Keratinocyte (primary cell): ENCODE results near the gene ZNF688. TPM values are rescaled to one million over a fixed set of nuclear protein-coding genes. Genes with fewer than 3 reads are reported as not detected.

Source experiments
- DNase-seq: peaks from one replicate; pipeline ENCODE4 v3.0.0-alpha.2; 2011; ENCODE audit warnings: low read depth, missing footprints, low spot score
- FAIRE-seq: peaks from 2 replicates; lab custom pipeline; 2011; peaks lifted over from hg19 to GRCh38; lab: Jason Lieb, UNC
- H2AFZ ChIP-seq: 2 replicates; pipeline ENCODE4 v1.6.0; 2012; ENCODE audit warnings: low read length, control low read depth, inconsistent platforms; ENCODE audit not compliant: control insufficient read depth
- H3K27ac ChIP-seq: 2 replicates; pipeline ENCODE4 v1.5.1; 2011; ENCODE audit warnings: low read length; ENCODE audit not compliant: control insufficient read depth, insufficient read depth
- H3K27me3 ChIP-seq: 3 replicates; pipeline ENCODE4 v1.6.0; 2011; ENCODE audit warnings: low read length; ENCODE audit not compliant: control insufficient read depth, insufficient read depth; ENCODE audit errors: extremely low read depth
- H3K36me3 ChIP-seq, 2 experiments: 2 replicates in 1 of 2; 3 replicates in 1 of 2; pipeline ENCODE4 v1.5.1; 2011; ENCODE audit warnings: low read length in 2 of 2, mild to moderate bottlenecking in 1 of 2; ENCODE audit not compliant: control insufficient read depth in 2 of 2, insufficient read depth in 2 of 2; ENCODE audit errors: extremely low read depth in 1 of 2
- H3K4me1 ChIP-seq: 3 replicates; pipeline ENCODE4 v1.5.1; 2011; ENCODE audit warnings: low read length; ENCODE audit not compliant: control insufficient read depth, insufficient read depth; ENCODE audit errors: extremely low read depth
- H3K4me2 ChIP-seq: 3 replicates; pipeline ENCODE4 v1.6.0; 2011; ENCODE audit warnings: low read depth, low read length; ENCODE audit not compliant: control insufficient read depth, insufficient read depth; ENCODE audit errors: extremely low read depth
- H3K4me3 ChIP-seq, 3 experiments: fragments of 200-600 bp in 1 of 3; sonication (generic) in 1 of 3; 2 replicates in 2 of 3; 3 replicates in 1 of 3; pipeline ENCODE4 v1.5.1; 2011 to 2016; ENCODE audit warnings: low read length in 3 of 3, mild to moderate bottlenecking in 3 of 3, control low read depth in 2 of 3, inconsistent platforms in 1 of 3, low read depth in 1 of 3, mixed read lengths in 1 of 3, mixed run types in 1 of 3, moderate library complexity in 1 of 3; ENCODE audit not compliant: control insufficient read depth in 2 of 3, insufficient read depth in 2 of 3; ENCODE audit errors: extremely low read depth in 1 of 3
- H3K79me2 ChIP-seq: 2 replicates; pipeline ENCODE4 v1.6.0; 2012; ENCODE audit warnings: low read length; ENCODE audit not compliant: control insufficient read depth, insufficient read depth
- H3K9ac ChIP-seq: 3 replicates; pipeline ENCODE4 v1.6.0; 2011; ENCODE audit warnings: low read length; ENCODE audit not compliant: control insufficient read depth, insufficient read depth; ENCODE audit errors: extremely low read depth
- H3K9me1 ChIP-seq: 3 replicates; pipeline ENCODE4 v1.6.0; 2011; ENCODE audit warnings: low read length; ENCODE audit not compliant: control insufficient read depth, insufficient read depth; ENCODE audit errors: extremely low read depth
- H3K9me3 ChIP-seq: 2 replicates; pipeline ENCODE4 v1.5.1; 2012; ENCODE audit warnings: low read depth, low read length; ENCODE audit not compliant: control insufficient read depth
- H4K20me1 ChIP-seq: 3 replicates; pipeline ENCODE4 v1.6.0; 2011; ENCODE audit warnings: low read length; ENCODE audit not compliant: control insufficient read depth, insufficient read depth; ENCODE audit errors: extremely low read depth
- CTCF ChIP-seq, 3 experiments: IDR thresholded peaks in 1 of 3; conservative IDR thresholded peaks in 1 of 3; optimal IDR thresholded peaks in 1 of 3; 2 replicates in 2 of 3; 3 replicates in 1 of 3; pipeline versions ENCODE3 to v1.5.1; 2011; ENCODE audit warnings: low read length in 3 of 3, mild to moderate bottlenecking in 3 of 3, moderate library complexity in 2 of 3, control low read depth in 1 of 3, inconsistent platforms in 1 of 3; ENCODE audit not compliant: insufficient read depth in 2 of 3; ENCODE audit errors: extremely low read depth in 1 of 3
- EZH2 ChIP-seq: IDR thresholded peaks from one replicate; pipeline ENCODE4 v1.6.1; 2012; ENCODE audit warnings: inconsistent platforms, mild to moderate bottlenecking, low read length, moderate library complexity
- dilution Hi-C: fragments of 300-500 bp; cut with MboI; formaldehyde crosslinking; loops from one replicate; pipeline ENCODE4 v1.7.0; 2020; ENCODE audit warnings: low sequenced_read_pairs; ENCODE audit not compliant: extremely low pct_ligation_motif_present
- polyA plus RNA-seq, 5 experiments: library from polyadenylated mRNA; depleted of rRNA in 3 of 5; stranded (reverse) in 3 of 5; stranded (forward) in 1 of 5; unstranded in 1 of 5; fragments of >200 nt; gene quantifications; 1 replicate in 1 of 5; 2 replicates in 3 of 5; 3 replicates in 1 of 5; pipeline versions ENCODE4 v1.2.1 to v1.2.3, GENCODE V29; 2011 to 2012; ENCODE audit warnings: missing spikeins in 2 of 5, low read depth in 1 of 5, low replicate concordance in 1 of 5

Gene ZNF688
- polyA plus RNA-seq, 1 donor (not counting 4 experiments of a cell fraction or from before 2014, with no cell fraction given): 4.9 TPM

GRCh38 chr16:30559690-30560089, 11.8 kb downstream of the ZNF688 start:
- Histone ChIP-seq H3K36me3 (peaks cover 0 to 8% of the 10 kb centered on the region in 2 experiments), H3K9ac (no peak overlapping the region), H3K4me2 (no peak overlapping the region), H3K9me1 (no peaks in the 10 kb centered on the region), H3K4me3 (no peak overlapping the region), H3K79me2 (peaks cover 18% of the 10 kb centered on the region), H2AFZ (no peak overlapping the region), H3K27ac (no peak overlapping the region), H3K27me3 (no peaks in the 10 kb centered on the region), H4K20me1 (no peaks in the 10 kb centered on the region), H3K4me1 (peaks cover 11% of the 10 kb centered on the region), H3K9me3 (no peaks in the 10 kb centered on the region)
- DNase-seq: no peak
- TF ChIP-seq EZH2: no peak
- TF ChIP-seq CTCF (optimal IDR thresholded peaks at IDR 0.05 in 1 of 3, IDR thresholded peaks at IDR 0.05 in 1 of 3, conservative IDR thresholded peaks at IDR 0.05 in 1 of 3; ENCODE audit: extremely low read depth in 1 of 3, insufficient read depth in 2 of 3, low read length in 3 of 3): no peak
- no peak for FAIRE-seq
- dilution Hi-C loops: no loop called here

GRCh38 chr16:30558789-30559377, 12.6 kb downstream of the ZNF688 start:
- H3K4me3 ChIP-seq: peak overlapping the region in 1 of 3 experiments; percentile 48
- FAIRE-seq (no peak), DNase-seq (no peak)
- H3K9me1 ChIP-seq: no peaks in the 10 kb centered on the region
- peaks cover 0 to 8% of the 10 kb centered on the region in 2 experiments for H3K36me3 ChIP-seq
- peak overlapping the region; percentile 85 for H3K4me2 ChIP-seq
- peak overlapping the region; percentile 84 for H3K27ac ChIP-seq
- no peaks in the 10 kb centered on the region for H3K9me3 ChIP-seq
- H2AFZ ChIP-seq: peak overlapping the region; percentile 90
- peaks cover 18% of the 10 kb centered on the region for H3K79me2 ChIP-seq
- peaks cover 11% of the 10 kb centered on the region for H3K4me1 ChIP-seq
- H3K27me3 ChIP-seq: no peaks in the 10 kb centered on the region
- dilution Hi-C loops: no loop called here
- no peak for TF ChIP-seq EZH2
- TF ChIP-seq CTCF (optimal IDR thresholded peaks at IDR 0.05 in 1 of 3, IDR thresholded peaks at IDR 0.05 in 1 of 3, conservative IDR thresholded peaks at IDR 0.05 in 1 of 3; ENCODE audit: extremely low read depth in 1 of 3, insufficient read depth in 2 of 3, low read length in 3 of 3): no peak
- H3K9ac ChIP-seq: peak overlapping the region; percentile 91
- H4K20me1 ChIP-seq: no peaks in the 10 kb centered on the region
